Activated T-helper 1 cell treated with anti-CD3 and anti-CD28 coated beads, Interleukin-12 subunit alpha, Interleukin-12 subunit beta, Interleukin-2, Interleukin-4 antibody, amounts not matched to agents 30 ng/mL and 10 ng/mL and 1 ng/mL, durations not matched to agents 14 hours and 24 hours and 36 hours (primary cell): Measurements from ENCODE around the gene SH3RF1. TPM values are rescaled to one million over a fixed set of nuclear protein-coding genes. Genes with fewer than 3 reads are reported as not detected.

Source experiments
- DNase-seq: peaks from one replicate; pipeline ENCODE4 v3.0.0; 2021; ENCODE audit warnings: low spot score
- H3K27ac Mint-ChIP-seq: one replicate; pipeline ENCODE4 v1.8.0; 2021; ENCODE audit warnings: mild to moderate bottlenecking, mixed read lengths
- H3K27me3 Mint-ChIP-seq: one replicate; pipeline ENCODE4 v1.8.0; 2022; ENCODE audit warnings: mild to moderate bottlenecking, moderate library complexity, mixed read lengths; ENCODE audit not compliant: insufficient read depth
- H3K36me3 Mint-ChIP-seq: one replicate; pipeline ENCODE4 v1.8.0; 2021; ENCODE audit warnings: low read depth, mixed read lengths
- H3K4me1 Mint-ChIP-seq: one replicate; pipeline ENCODE4 v1.8.0; 2021; ENCODE audit warnings: low read depth, mixed read lengths
- H3K4me3 Mint-ChIP-seq: one replicate; pipeline ENCODE4 v1.8.0; 2021; ENCODE audit warnings: mild to moderate bottlenecking, moderate library complexity, mixed read lengths
- H3K9me3 Mint-ChIP-seq: one replicate; pipeline ENCODE4 v1.8.0; 2021; ENCODE audit warnings: mixed read lengths
- intact Hi-C: fragments of 100-400 bp; cut with micrococcal nuclease; formaldehyde crosslinking; loops from one replicate; pipeline ENCODE4 v1.15.1; 2024
- total RNA-seq: library from RNA; stranded (reverse); gene quantifications from 2 replicates; pipeline ENCODE4 v1.2.3, GENCODE V29; 2022

The SH3RF1 gene
- total RNA-seq, 1 donor from 2014 or later, result 0.49 TPM

DNA sequence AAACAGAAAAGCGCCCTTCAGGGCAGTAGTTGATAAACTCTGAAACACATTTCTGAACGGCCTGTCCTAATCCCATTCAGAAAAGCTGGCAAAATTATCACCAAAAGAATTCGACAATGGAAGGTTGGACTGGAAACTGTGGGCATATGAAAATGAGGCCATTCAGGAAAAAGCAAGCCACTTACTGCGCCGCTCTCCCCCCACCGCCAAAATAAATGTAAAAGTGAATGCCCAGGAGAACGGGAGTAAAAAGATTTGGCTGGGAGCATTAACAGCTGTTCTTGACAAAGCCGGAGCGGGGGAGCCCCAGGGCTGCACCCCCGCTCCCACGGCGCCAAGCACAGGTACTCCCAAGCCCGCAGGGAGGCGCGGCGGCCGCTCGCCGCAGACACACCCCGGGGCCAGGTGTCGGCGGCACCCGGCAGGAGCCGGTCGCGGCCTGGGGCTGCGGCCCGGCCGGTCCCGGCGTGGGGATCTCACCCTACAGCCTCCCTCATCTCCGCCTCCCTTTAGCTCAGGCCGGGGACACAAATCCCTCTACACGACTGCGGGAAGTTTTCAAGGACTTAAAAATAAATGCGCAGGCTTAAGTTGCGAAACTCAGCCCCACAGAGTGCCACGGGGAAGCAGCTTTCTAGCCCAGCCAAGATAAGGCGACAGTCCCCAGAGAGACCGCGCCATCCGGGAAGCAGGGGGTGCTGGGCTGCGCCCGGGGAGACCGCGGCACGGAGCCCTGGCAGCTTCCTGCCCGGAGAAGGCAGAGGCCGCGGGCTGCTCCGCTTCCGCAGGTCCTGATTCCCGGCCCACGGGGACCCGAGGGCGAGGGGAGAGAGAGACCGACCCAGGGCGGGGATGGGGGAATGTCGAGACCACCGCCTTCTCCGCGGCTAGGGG lies 593 bp downstream of the SH3RF1 start:
- H3K4me1 Mint-ChIP-seq, result peaks cover 5% of the 10 kb centered on the region
- H3K27me3 Mint-ChIP-seq, result peaks cover 50% of the 10 kb centered on the region
- intact Hi-C loops, result loop anchor here (5.0 to 10.0 kb wide), 2 partner anchors 215 to 258 kb away; partner anchors contain the start of gene CBR4
- DNase-seq, result no peak
- H3K9me3 Mint-ChIP-seq, result no peaks in the 10 kb centered on the region
- peak overlapping the region; percentile 81 for H3K4me3 Mint-ChIP-seq
- no peak overlapping the region for H3K27ac Mint-ChIP-seq
- H3K36me3 Mint-ChIP-seq, result no peaks in the 10 kb centered on the region

- Mint-ChIP-seq H3K27ac (no peak overlapping the region), H3K4me3 (no peak overlapping the region), H3K4me1 (peaks cover 5% of the 10 kb centered on the region), H3K27me3 (peaks cover 48% of the 10 kb centered on the region), H3K36me3 (no peaks in the 10 kb centered on the region), H3K9me3 (no peaks in the 10 kb centered on the region)
- intact Hi-C loops, result no loop called here
- DNase-seq, result no peak
Observed at GRCh38 chr4:169268951-169269760, 1.6 kb downstream of the SH3RF1 start.

GRCh38 chr4:169267070-169267469 lies 3.7 kb downstream of the SH3RF1 start:
- Mint-ChIP-seq H3K36me3 (no peaks in the 10 kb centered on the region), H3K27ac (no peak overlapping the region), H3K27me3 (peaks cover 34% of the 10 kb centered on the region), H3K4me1 (peaks cover 5% of the 10 kb centered on the region), H3K9me3 (no peaks in the 10 kb centered on the region), H3K4me3 (no peak overlapping the region)
- DNase-seq, result no peak
- intact Hi-C loops, result no loop called here

DNA sequence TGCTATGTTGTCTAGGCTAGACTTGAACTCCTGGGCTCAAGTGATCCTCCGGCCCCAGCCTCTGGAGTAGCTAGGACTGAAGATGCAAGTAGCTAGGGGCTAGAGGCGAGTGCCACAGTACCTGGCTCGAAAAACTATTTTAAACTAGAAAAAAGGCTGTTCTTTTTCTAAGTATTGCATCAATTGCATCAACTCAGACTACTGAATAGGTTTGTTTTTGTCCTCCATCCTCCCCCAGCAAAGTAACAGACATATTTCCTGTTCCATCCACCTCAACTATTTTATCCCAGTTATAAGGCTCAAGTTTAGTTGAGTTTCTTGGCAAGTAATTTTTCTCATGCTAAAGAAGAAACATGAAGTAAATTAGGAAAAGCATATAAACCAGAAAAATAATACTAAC lies 4.1 kb downstream of the SH3RF1 start:
- no peak overlapping the region for H3K4me3 Mint-ChIP-seq
- intact Hi-C loops, result no loop called here
- DNase-seq, result no peak
- no peaks in the 10 kb centered on the region for H3K9me3 Mint-ChIP-seq
- no peak overlapping the region for H3K27ac Mint-ChIP-seq
- peaks cover 5% of the 10 kb centered on the region for H3K4me1 Mint-ChIP-seq
- H3K36me3 Mint-ChIP-seq, result no peaks in the 10 kb centered on the region
- H3K27me3 Mint-ChIP-seq, result peaks cover 30% of the 10 kb centered on the region

- no peak for DNase-seq
- no peaks in the 10 kb centered on the region for H3K36me3 Mint-ChIP-seq
- no peaks in the 10 kb centered on the region for H3K9me3 Mint-ChIP-seq
- intact Hi-C loops, result no loop called here
- peaks cover 26% of the 10 kb centered on the region for H3K27me3 Mint-ChIP-seq
- no peak overlapping the region for H3K27ac Mint-ChIP-seq
- peaks cover 5% of the 10 kb centered on the region for H3K4me1 Mint-ChIP-seq
- no peak overlapping the region for H3K4me3 Mint-ChIP-seq
Observed at GRCh38 chr4:169266081-169266480, 4.7 kb downstream of the SH3RF1 start.

DNA sequence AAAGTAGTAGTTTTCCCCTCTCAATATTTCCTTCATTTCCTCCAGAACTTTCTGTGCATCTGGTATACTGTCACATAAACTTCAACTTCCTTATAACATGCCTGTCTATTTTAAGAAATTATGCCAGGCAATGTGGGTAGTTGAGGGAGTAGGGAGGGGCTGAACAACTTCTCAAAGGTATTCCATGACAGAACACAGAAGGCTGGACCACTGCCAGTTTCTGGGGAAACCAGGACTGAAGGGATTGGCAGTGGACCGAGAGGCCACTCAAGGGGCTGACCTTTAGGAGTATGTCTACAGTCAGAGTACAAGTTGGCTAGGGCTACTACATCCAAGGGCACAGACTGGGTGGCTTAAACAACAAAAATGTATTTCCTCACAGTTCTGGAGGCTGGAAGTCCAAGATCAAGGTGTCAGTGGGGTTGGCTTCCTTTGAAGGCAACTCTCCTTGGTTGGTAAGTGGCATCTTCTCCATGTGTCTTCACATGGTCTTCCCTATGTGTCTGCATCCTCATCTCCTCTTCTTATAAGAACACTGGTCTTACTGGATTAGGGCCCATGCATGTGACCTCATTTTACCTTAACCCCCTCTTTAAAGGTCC lies 6.9 kb downstream of the SH3RF1 start:
- Mint-ChIP-seq H3K27me3 (peaks cover 17% of the 10 kb centered on the region), H3K36me3 (no peaks in the 10 kb centered on the region), H3K9me3 (no peaks in the 10 kb centered on the region), H3K4me3 (no peak overlapping the region), H3K27ac (no peak overlapping the region), H3K4me1 (no peaks in the 10 kb centered on the region)
- DNase-seq, result no peak
- intact Hi-C loops, result no loop called here

DNA sequence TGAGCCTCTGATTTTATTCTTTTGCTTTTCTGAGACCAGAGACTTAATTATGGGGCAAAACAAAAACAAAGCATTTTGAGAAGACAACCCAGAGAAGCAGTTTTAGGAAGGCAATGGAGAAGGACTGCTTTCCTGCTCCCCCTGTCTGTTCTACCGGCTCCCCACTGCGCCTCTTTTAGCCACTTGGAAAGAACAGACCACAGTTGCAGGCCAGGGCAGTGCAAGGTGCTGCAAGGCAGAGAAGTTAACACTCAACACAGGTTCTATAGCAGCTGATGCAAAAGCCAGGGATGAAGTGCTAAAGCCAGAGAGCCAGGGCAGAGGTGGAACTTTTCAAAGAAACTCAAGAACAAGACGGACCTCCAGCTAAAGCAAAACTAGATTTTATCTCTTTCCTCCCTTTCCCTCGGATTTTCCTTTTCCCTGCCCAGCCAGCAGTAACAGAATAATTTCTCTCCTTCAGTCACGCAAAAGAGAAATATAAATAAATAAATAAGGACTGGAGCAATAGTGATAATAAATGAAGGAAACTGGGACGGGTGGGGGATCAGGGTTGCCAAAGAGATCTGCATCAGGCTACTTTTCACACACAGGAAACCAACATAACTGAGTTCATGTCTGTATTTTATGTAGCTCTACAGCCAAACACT lies 10.4 kb downstream of the SH3RF1 start:
- H3K27ac Mint-ChIP-seq, result no peak overlapping the region
- no peaks in the 10 kb centered on the region for H3K4me1 Mint-ChIP-seq
- peaks cover 22% of the 10 kb centered on the region for H3K27me3 Mint-ChIP-seq
- no peak overlapping the region for H3K4me3 Mint-ChIP-seq
- no peak for DNase-seq
- intact Hi-C loops, result no loop called here
- H3K36me3 Mint-ChIP-seq, result no peaks in the 10 kb centered on the region
- no peaks in the 10 kb centered on the region for H3K9me3 Mint-ChIP-seq

DNA sequence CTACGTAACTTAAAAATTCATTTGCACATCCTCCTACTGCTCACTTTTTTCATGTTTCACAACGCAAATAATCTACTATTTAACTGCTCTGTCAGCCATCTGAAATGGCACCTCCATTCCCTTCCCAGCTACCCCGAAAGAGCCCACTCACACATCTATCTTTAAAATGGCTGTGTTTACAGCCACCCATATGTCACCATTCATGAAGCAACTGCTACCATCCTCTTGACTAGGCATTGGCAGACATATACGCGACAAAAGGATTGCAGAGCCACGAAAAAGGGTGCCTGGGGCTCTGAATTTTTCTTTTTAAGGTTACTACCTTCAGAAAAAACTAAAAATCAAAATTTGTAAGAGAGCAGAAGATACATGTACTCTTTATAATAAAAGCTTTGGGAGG lies 11.5 kb downstream of the SH3RF1 start:
- no peaks in the 10 kb centered on the region for H3K4me1 Mint-ChIP-seq

GRCh38 chr4:169258141-169258540 lies 12.6 kb downstream of the SH3RF1 start:
- Mint-ChIP-seq H3K4me3 (no peak overlapping the region), H3K27ac (no peak overlapping the region), H3K9me3 (no peaks in the 10 kb centered on the region), H3K36me3 (no peaks in the 10 kb centered on the region), H3K27me3 (peaks cover 18% of the 10 kb centered on the region), H3K4me1 (no peaks in the 10 kb centered on the region)
- DNase-seq, result no peak
- intact Hi-C loops, result no loop called here

More for the DNA sequence above, 11.5 kb downstream of the SH3RF1 start:
- DNase-seq, result no peak
- H3K27me3 Mint-ChIP-seq, result peaks cover 18% of the 10 kb centered on the region
- no peaks in the 10 kb centered on the region for H3K9me3 Mint-ChIP-seq
- intact Hi-C loops, result no loop called here
- H3K36me3 Mint-ChIP-seq, result no peaks in the 10 kb centered on the region
- no peak overlapping the region for H3K27ac Mint-ChIP-seq
- no peak overlapping the region for H3K4me3 Mint-ChIP-seq

DNA sequence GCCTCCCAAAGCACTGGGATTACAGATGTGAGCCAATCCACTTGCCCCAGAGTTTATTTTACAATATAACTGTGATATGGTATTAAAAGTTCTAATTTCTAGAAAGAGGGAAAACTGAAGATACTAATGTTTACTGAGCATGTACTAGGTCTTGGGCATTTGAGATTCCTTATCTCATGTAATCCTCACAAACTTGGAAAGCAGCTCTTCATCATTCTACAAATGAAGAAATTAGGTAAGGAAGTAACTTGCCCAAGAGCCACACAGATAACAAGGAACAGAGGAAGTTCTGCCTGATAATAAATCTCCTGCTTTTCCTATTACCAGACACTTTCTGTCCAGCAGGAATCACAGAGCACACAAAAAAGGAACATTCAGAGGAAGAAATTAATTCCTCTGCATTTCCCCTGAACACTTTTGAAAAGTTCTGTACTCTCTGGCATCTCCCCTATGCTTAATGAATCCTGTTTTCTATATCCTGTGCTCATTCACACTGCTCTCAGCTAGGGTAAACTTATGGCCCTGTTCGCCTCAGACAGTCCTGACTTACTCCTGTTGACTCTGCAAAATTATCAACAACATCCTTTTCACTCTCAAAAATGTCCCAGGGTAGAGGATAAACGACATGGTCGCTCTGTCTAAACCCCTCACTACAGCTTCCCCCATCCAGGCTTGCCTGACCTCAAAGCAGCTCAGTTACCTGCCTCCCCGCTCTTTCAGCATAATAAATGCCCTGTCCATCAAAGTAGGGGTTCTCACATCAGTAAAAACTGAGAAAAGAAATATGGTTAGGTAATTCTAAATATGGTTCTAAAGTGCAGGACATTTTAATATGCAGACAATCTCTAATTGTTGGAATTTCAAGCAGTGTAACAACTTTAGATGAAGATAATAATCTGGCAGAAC lies 13.6 kb downstream of the SH3RF1 start:
- intact Hi-C loops, result no loop called here
- H3K36me3 Mint-ChIP-seq, result no peaks in the 10 kb centered on the region
- peaks cover 18% of the 10 kb centered on the region for H3K27me3 Mint-ChIP-seq
- H3K4me3 Mint-ChIP-seq, result no peak overlapping the region
- no peak overlapping the region for H3K27ac Mint-ChIP-seq
- H3K9me3 Mint-ChIP-seq, result no peaks in the 10 kb centered on the region
- DNase-seq, result no peak
- H3K4me1 Mint-ChIP-seq, result no peaks in the 10 kb centered on the region

GRCh38 chr4:169256101-169256612 lies 14.6 kb downstream of the SH3RF1 start:
- Mint-ChIP-seq H3K9me3 (no peaks in the 10 kb centered on the region), H3K36me3 (no peaks in the 10 kb centered on the region), H3K27me3 (peaks cover 18% of the 10 kb centered on the region), H3K4me3 (no peak overlapping the region), H3K4me1 (no peaks in the 10 kb centered on the region), H3K27ac (no peak overlapping the region)
- intact Hi-C loops, result no loop called here
- no peak for DNase-seq
